ENCODE data around the gene MAN2A1. TPM values are rescaled to one million over a fixed set of nuclear protein-coding genes. Genes with fewer than 3 reads are reported as not detected.

The MAN2A1 gene
- total and polyA plus RNA-seq, 5 donors, result 2.9 to 10.1 (median 9.5) TPM

DNA sequence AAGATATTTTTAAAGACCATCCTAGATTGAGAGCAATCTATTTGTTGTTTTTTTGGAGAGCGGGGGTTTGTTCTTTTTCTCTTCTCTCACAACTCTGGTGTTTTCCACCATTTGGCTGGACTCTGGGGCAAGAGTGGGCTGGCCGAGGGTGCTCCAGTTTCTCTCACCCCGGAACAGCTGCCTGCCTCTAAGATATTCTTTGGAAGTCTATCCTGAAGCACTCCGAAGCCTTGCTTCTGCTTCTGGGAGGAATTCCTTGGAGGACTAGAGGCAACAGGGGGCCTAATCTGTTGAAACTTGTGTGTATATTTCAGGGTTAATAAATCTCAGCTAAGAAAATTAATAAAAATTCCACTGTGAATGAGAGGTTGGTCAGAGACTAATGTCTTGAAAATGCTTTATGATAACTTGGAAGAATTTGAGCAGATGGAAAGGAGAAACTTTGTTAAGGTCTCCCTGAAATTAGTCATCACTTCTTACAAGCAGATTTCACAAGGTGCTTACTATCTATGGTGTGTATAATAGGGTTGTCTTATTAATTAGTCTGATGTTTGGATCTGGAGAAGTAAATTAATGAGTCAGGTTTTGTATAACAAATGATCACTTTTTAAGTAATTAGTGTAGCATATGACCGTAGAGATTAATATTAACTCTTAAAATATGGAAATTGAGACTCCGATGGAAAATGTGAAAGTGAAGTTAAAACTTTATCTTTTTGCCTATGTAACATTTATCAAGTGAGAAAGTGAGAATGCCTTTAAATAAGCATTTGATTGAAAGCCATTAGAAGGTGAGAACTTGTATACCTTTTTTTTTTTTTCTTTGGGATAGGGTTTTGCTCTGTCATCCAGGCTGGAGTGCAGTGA lies 4.0 kb downstream of the MAN2A1 start:
- no peaks in the 10 kb centered on the region for H3K27me3 ChIP-seq (ENCODE audit: control insufficient read depth, insufficient read depth)
- ATAC-seq (no peak), DNase-seq (no peak)
- peaks cover 2% of the 10 kb centered on the region for H3K4me1 ChIP-seq (ENCODE audit: control insufficient read depth, insufficient read depth, low read length)
- WGBS, result 73% methylated on average over 6 of the region's 6 CpGs
- H3K9me3 ChIP-seq (ENCODE audit: control insufficient read depth, low read length), result no peaks in the 10 kb centered on the region
- no peak overlapping the region for H3K27ac ChIP-seq (ENCODE audit: low read length)
- H3K4me3 ChIP-seq (ENCODE audit: low read length), result no peak overlapping the region
- intact Hi-C loops (cut with DNase I), result no loop called here

DNA sequence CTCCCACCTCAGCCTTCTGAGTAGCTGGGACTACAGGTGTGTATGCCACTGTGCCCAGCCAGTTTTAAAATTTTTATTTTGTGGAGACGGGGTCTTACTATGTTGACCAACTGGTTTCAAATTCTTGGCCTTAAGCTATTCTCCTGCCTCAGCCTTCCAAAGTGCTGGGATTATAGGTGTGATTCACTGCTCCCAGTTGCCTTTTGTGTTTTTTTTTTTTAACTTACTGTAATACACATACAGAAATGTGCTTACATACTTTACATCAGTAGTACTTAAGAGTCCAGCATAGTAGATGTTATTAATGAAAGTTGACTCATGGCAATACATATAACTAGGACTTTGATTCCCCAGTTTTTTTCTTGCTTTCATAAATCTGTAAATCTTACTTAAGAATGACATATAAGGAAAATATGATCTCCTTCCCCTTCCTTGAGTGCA lies 4.7 kb downstream of the MAN2A1 start:
- intact Hi-C loops (cut with DNase I), result no loop called here
- H3K27me3 ChIP-seq (ENCODE audit: control insufficient read depth, insufficient read depth), result no peaks in the 10 kb centered on the region
- no peak overlapping the region for H3K4me3 ChIP-seq (ENCODE audit: low read length)
- DNase-seq (no peak), ATAC-seq (no peak)
- WGBS, result 100% methylated on average over 1 of the region's 1 CpG
- peaks cover 2% of the 10 kb centered on the region for H3K4me1 ChIP-seq (ENCODE audit: control insufficient read depth, insufficient read depth, low read length)
- no peaks in the 10 kb centered on the region for H3K9me3 ChIP-seq (ENCODE audit: control insufficient read depth, low read length)
- no peak overlapping the region for H3K27ac ChIP-seq (ENCODE audit: low read length)

DNA sequence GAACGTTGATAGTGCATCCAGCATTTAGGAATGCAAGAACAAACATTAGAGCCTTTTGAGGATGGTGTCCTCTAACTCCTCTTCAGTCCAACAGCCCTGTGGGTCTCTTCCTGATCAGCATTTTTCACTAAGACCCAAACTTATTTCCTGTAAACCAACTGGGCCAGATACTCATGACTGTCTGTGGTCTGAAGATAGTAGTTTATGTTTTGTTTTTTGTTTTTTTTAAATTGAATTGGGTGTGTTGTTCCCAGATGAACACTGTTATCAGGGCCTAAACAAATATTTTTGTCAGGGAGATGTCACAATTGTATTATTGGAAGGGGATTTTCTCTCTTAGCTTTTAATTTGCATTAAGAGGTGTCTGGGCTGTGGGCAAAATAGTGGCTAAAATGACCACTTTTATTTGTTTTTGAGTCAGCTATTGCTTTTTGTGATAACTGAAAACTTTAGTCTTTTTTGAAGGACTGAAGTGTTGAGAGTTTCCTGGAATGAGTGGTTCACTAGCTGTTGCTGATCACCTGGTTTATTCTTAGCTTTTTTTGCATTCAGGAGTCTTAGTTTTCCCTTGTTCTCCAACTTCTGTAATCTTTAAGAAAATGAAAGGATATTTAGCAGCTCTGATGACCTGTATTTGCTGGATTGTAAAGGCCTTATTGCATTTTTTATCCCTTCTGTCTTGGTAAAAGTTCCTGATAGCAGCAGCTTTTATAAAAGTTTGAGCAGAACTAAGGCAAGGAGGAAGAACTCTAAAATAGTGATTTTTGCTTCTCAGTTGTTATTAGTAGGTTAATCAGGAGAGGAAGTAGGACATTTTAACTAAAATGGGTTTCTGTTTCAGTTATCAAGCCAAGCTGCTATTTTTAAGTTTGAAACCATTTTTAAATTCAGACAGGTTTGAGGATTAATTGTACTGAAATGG lies 5.5 kb downstream of the MAN2A1 start:
- H3K4me3 ChIP-seq (ENCODE audit: low read length), result no peak overlapping the region
- DNase-seq, result no peak
- H3K27me3 ChIP-seq (ENCODE audit: control insufficient read depth, insufficient read depth), result no peaks in the 10 kb centered on the region
- intact Hi-C loops (cut with DNase I), result no loop called here
- H3K9me3 ChIP-seq (ENCODE audit: control insufficient read depth, low read length), result no peaks in the 10 kb centered on the region
- H3K27ac ChIP-seq (ENCODE audit: low read length), result no peak overlapping the region
- 57% methylated on average over 1 of the region's 1 CpG for WGBS
- peaks cover 2% of the 10 kb centered on the region for H3K4me1 ChIP-seq (ENCODE audit: control insufficient read depth, insufficient read depth, low read length)
- no peak for ATAC-seq

DNA sequence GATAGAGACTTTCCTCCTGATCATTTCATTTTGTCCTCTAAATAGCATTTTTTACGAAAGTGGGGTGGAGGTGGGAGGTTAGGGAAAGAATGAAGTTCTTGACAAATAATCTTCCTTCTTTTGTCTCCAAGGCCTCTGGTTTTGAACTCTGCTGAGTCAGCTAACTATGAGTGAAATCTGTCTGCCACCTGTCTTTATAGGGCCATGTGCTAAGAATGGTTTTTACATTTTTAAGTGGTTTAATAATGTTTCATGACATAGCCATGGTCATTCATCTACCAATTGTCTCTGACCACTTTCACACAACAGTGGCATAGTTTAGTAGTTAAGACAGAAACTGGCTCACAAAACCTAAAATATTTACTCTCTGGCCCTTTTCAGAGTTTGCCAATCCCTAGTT lies 7.6 kb downstream of the MAN2A1 start:
- Histone ChIP-seq H3K9me3 (ENCODE audit: control insufficient read depth, low read length) (no peaks in the 10 kb centered on the region), H3K27me3 (ENCODE audit: control insufficient read depth, insufficient read depth) (no peaks in the 10 kb centered on the region), H3K27ac (ENCODE audit: low read length) (no peak overlapping the region), H3K4me3 (ENCODE audit: low read length) (no peak overlapping the region), H3K4me1 (ENCODE audit: control insufficient read depth, insufficient read depth, low read length) (peaks cover 3% of the 10 kb centered on the region)
- ATAC-seq (no peak), DNase-seq (no peak)
- intact Hi-C loops (cut with DNase I), result no loop called here
- 83% methylated on average over 1 of the region's 1 CpG for WGBS

DNA sequence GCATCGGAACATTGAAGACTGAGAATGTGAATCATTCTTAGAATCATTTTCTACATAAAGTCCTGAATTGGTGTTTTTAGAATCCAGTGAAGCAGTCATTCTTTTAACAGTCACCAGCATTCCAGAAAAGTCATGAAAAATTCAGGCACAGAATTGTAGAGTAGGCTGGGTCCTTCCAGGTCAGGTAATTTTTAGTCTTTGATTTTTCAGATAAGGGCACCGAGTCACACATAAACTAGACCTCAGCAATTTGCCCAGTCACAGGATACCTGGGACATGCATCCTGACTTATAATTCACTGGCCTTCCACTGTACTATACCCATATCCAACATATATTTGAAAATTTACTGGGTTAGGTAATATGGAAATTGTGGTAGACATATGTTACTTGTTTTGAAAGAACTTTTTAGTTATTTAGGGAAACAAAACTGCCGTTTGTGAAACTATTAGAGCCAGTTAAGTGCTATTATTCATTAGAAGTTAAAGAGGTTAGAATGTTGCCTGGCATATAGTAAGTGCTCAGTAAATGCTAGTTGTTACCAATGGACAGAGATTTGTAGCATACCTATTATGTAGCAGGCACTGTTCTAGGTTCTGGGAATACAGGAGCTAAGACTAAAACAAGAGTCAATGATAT lies 10.9 kb downstream of the MAN2A1 start:
- no peak overlapping the region for H3K4me3 ChIP-seq (ENCODE audit: low read length)
- H3K27ac ChIP-seq (ENCODE audit: low read length), result no peak overlapping the region
- no peaks in the 10 kb centered on the region for H3K9me3 ChIP-seq (ENCODE audit: control insufficient read depth, low read length)
- intact Hi-C loops (cut with DNase I), result no loop called here
- ATAC-seq, result no peak
- DNase-seq, result no peak
- no peaks in the 10 kb centered on the region for H3K27me3 ChIP-seq (ENCODE audit: control insufficient read depth, insufficient read depth)
- 90% methylated on average over 3 of the region's 3 CpGs for WGBS
- H3K4me1 ChIP-seq (ENCODE audit: control insufficient read depth, insufficient read depth, low read length), result peaks cover 11% of the 10 kb centered on the region

DNA sequence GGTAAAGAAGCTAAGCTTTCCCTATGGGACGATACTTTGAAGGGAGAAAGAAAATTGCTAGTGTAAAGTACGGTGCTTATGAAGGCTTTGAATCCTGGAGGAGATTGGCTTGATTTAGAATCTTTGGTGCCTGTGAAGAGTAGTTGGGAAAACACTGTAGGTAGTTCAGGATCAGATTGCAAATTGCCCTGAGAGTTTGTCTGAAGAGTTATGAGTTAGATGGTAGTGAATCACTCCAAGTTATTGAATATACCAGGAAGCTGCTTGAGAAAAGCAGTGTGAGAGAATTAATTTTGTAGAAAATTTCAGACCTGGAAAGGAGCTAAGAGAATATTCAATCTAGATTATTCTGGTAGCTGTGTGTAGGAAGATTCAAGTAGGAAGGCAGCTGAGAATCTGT lies 11.5 kb downstream of the MAN2A1 start:
- no peaks in the 10 kb centered on the region for H3K27me3 ChIP-seq (ENCODE audit: control insufficient read depth, insufficient read depth)
- no peaks in the 10 kb centered on the region for H3K9me3 ChIP-seq (ENCODE audit: control insufficient read depth, low read length)
- H3K27ac ChIP-seq (ENCODE audit: low read length), result no peak overlapping the region
- no peak overlapping the region for H3K4me3 ChIP-seq (ENCODE audit: low read length)
- intact Hi-C loops (cut with DNase I), result no loop called here
- peaks cover 11% of the 10 kb centered on the region for H3K4me1 ChIP-seq (ENCODE audit: control insufficient read depth, insufficient read depth, low read length)
- DNase-seq (no peak), ATAC-seq (no peak)
- WGBS, result over 99% methylated on average over 2 of the region's 2 CpGs

DNA sequence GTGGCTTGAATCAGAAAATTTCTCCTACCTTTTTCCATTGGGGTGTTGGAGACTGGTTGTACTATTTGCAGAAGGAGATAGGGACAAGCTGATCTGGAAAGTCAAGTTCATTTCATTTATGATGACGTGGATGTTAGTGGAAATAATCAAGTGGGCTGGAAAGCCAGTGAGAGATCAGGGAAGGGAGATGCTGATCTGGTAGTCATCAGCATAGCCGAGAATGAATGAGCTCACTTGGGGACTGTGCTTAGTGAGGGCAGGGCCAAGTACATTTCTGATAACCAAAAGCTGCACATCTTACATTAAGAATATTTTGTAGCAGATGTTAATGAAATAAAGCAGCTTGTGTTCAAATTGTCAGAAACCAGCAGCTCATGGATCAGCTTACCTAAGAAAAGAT lies 12.1 kb downstream of the MAN2A1 start:
- Histone ChIP-seq H3K4me1 (ENCODE audit: control insufficient read depth, insufficient read depth, low read length) (peaks cover 11% of the 10 kb centered on the region), H3K4me3 (ENCODE audit: low read length) (no peak overlapping the region), H3K27ac (ENCODE audit: low read length) (no peak overlapping the region), H3K27me3 (ENCODE audit: control insufficient read depth, insufficient read depth) (no peaks in the 10 kb centered on the region), H3K9me3 (ENCODE audit: control insufficient read depth, low read length) (no peaks in the 10 kb centered on the region)
- DNase-seq (no peak), ATAC-seq (no peak)
- intact Hi-C loops (cut with DNase I), result loop anchor here in 1 of 4 donors (2.0 kb wide), 1 partner anchor 23 kb away; no protein-coding TSS in a partner anchor
- WGBS, result 65% methylated on average over 2 of the region's 2 CpGs

DNA sequence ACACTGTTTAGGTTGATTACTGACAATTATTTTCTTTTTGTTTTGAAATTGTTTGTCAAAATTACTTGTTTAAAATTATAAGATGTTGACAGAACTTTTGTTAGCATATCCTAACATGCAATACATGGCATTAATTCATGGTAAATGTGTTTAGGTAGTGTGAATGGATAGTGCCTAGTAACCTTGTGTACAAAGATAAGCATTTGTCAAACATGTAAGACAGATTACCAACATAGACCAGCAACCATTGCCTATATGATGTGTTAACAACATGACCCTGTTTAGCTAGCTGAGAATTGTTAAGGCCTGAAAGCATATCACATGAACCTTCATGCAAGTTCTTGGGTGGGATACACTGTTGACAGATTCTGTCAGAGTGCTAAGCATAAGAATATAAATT lies 13.4 kb downstream of the MAN2A1 start:
- H3K9me3 ChIP-seq (ENCODE audit: control insufficient read depth, low read length), result no peaks in the 10 kb centered on the region
- H3K27ac ChIP-seq (ENCODE audit: low read length), result no peak overlapping the region
- ATAC-seq, result no peak
- H3K27me3 ChIP-seq (ENCODE audit: control insufficient read depth, insufficient read depth), result no peaks in the 10 kb centered on the region
- H3K4me1 ChIP-seq (ENCODE audit: control insufficient read depth, insufficient read depth, low read length), result peaks cover 11% of the 10 kb centered on the region
- no peak for DNase-seq
- no peak overlapping the region for H3K4me3 ChIP-seq (ENCODE audit: low read length)
- intact Hi-C loops (cut with DNase I), result loop anchor here in 1 of 4 donors (2.0 kb wide), 1 partner anchor 22 kb away; no protein-coding TSS in a partner anchor

DNA sequence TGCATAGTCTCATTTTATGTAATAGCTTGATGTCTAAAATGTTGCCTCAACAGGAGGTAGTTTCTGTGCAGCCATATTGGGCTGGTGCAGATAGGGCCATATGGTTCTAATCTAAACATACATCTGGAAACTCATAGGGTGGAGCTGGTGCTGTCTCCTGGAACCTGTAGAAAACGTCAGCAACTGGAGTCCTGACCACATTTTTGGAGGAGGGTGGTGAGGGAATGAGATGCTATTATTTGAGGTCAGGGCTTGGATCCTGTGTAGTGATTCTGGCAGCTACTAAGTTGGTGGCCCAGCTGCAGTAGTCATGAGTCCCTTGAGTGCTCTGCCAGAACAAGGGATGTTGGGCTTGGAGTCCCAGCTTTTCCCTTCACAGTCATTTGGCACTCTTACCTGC lies 14.1 kb downstream of the MAN2A1 start:
- intact Hi-C loops (cut with DNase I), result loop anchor here in 1 of 4 donors (2.0 kb wide), 1 partner anchor 21 kb away; no protein-coding TSS in a partner anchor
- H3K4me1 ChIP-seq (ENCODE audit: control insufficient read depth, insufficient read depth, low read length), result peaks cover 15% of the 10 kb centered on the region
- DNase-seq, result no peak
- H3K27me3 ChIP-seq (ENCODE audit: control insufficient read depth, insufficient read depth), result no peaks in the 10 kb centered on the region
- 56% methylated on average over 1 of the region's 1 CpG for WGBS
- ATAC-seq, result no peak
- no peak overlapping the region for H3K27ac ChIP-seq (ENCODE audit: low read length)
- no peaks in the 10 kb centered on the region for H3K9me3 ChIP-seq (ENCODE audit: control insufficient read depth, low read length)
- no peak overlapping the region for H3K4me3 ChIP-seq (ENCODE audit: low read length)

DNA sequence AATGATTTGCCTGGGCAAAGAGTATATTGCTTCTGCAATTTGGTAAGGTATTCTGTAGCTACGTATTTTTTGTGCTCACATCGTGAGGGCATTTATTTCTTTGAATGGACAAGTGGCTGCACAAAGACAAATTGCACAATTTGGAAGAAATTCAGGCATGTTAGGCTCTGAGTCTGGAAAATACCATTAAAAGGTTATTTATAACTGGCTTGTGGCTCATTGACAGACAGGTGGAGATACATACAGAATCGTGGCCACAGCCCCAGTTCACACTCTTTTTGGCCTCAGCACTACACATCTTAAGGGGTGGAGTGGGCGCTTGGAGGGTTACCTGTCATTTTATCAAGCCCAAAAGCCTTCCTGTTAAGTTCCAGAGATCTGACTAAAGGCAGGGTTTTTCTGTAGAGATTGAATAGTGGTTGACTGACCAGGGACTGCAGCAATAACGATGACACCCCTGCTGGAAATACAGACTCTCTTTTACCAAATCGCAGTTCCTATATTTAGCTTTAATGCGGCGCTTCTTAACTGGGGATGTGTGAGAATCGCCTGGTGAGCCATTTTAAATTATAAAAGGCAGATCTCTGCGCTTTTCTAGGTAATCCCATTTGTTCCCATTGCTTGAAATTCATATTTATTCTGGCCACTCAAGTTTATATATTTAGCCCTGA lies 14.7 kb downstream of the MAN2A1 start:
- Histone ChIP-seq H3K9me3 (ENCODE audit: control insufficient read depth, low read length) (no peaks in the 10 kb centered on the region), H3K27me3 (ENCODE audit: control insufficient read depth, insufficient read depth) (no peaks in the 10 kb centered on the region), H3K27ac (ENCODE audit: low read length) (no peak overlapping the region), H3K4me1 (ENCODE audit: control insufficient read depth, insufficient read depth, low read length) (peaks cover 15% of the 10 kb centered on the region), H3K4me3 (ENCODE audit: low read length) (no peak overlapping the region)
- intact Hi-C loops (cut with DNase I), result no loop called here
- no peak for ATAC-seq
- DNase-seq, result no peak
- WGBS, result 75% methylated on average over 10 of the region's 10 CpGs
